PC-9 (cell line): ENCODE results near the gene GRID2. TPM values are rescaled to one million over a fixed set of nuclear protein-coding genes. Genes with fewer than 3 reads are reported as not detected.

Experiments used
- BruUV-seq: library from RNA; stranded (reverse); fragments of 400-500 nt; replicated peaks from 2 replicates; lab custom pipeline; 2021; lab: Mats Ljungman, UMichigan
- CTCF ChIA-PET: fragments of 300-600 bp; sonication (Branson Sonifier 250); formaldehyde crosslinking; loops from one replicate; lab custom pipeline; 2022; ENCODE audit warnings: antibody characterized with exemption; lab: Charles Lee
- POLR2A ChIA-PET: fragments of 300-600 bp; sonication (Branson Sonifier 250); formaldehyde crosslinking; loops from one replicate; lab custom pipeline; 2022; ENCODE audit warnings: antibody characterized with exemption; ENCODE audit not compliant: unreplicated experiment; lab: Charles Lee
- DNase-seq, 2 experiments: peaks; one replicate each; pipeline versions ENCODE4 v3.0.0 to v3.0.0-alpha.2; 2015 to 2022; ENCODE audit warnings: mixed read lengths in 1 of 2
- H2AFZ ChIP-seq: fragments of 200-600 bp; sonication (generic); 2 replicates; pipeline ENCODE4 v1.8.1; 2017; ENCODE audit warnings: antibody characterized with exemption
- H3F3A ChIP-seq: fragments of 200-600 bp; sonication (generic); 2 replicates; pipeline ENCODE4 v1.8.1; 2017; ENCODE audit warnings: antibody characterized with exemption, mild to moderate bottlenecking, low read depth; ENCODE audit not compliant: insufficient read depth
- H3K27ac ChIP-seq: fragments of 200-600 bp; sonication (generic); 2 replicates; pipeline ENCODE4 v1.6.1; 2016; ENCODE audit warnings: mixed run types
- H3K27me3 ChIP-seq: fragments of 200-600 bp; sonication (generic); 2 replicates; pipeline ENCODE4 v1.6.1; 2016; ENCODE audit warnings: low read depth, mixed run types; ENCODE audit not compliant: insufficient read depth
- H3K36me3 ChIP-seq: fragments of 200-600 bp; sonication (generic); 2 replicates; pipeline ENCODE4 v1.6.1; 2016; ENCODE audit warnings: low read depth, mixed run types
- H3K4me1 ChIP-seq: fragments of 200-600 bp; sonication (generic); replicated peaks from 2 replicates; pipeline ENCODE4 v1.6.1; 2016; ENCODE audit warnings: mixed run types; ENCODE audit not compliant: insufficient read depth
- H3K4me2 ChIP-seq: fragments of 200-600 bp; sonication (generic); 2 replicates; pipeline ENCODE4 v1.6.1; 2017; ENCODE audit warnings: mixed run types
- H3K4me3 ChIP-seq: fragments of 200-600 bp; sonication (generic); 2 replicates; pipeline ENCODE4 v1.6.1; 2016; ENCODE audit warnings: mixed run types
- H3K79me2 ChIP-seq: fragments of 200-600 bp; sonication (generic); 2 replicates; pipeline ENCODE4 v1.6.1; 2017; ENCODE audit warnings: low read depth, mixed run types
- H3K9me2 ChIP-seq: fragments of 200-600 bp; sonication (generic); 2 replicates; pipeline ENCODE4 v1.8.1; 2017; ENCODE audit warnings: mild to moderate bottlenecking; ENCODE audit not compliant: insufficient read depth
- H3K9me3 ChIP-seq: fragments of 200-600 bp; sonication (generic); 2 replicates; pipeline ENCODE4 v1.8.1; 2016; ENCODE audit warnings: low read depth; ENCODE audit not compliant: insufficient read depth
- H4K20me1 ChIP-seq: fragments of 200-600 bp; sonication (generic); 2 replicates; pipeline ENCODE4 v1.8.1; 2017; ENCODE audit not compliant: insufficient read depth
- EZH2 ChIP-seq: fragments of 200-600 bp; sonication (generic); IDR thresholded peaks from 2 replicates; pipeline ENCODE4 v1.8.0; 2017; ENCODE audit warnings: antibody characterized with exemption, low read depth
- intact Hi-C: fragments of 100-400 bp; cut with micrococcal nuclease; formaldehyde crosslinking; loops from one replicate; pipeline ENCODE4 v1.10.0; 2022; ENCODE audit not compliant: unreplicated experiment
- total RNA-seq: library from RNA; stranded (reverse); gene quantifications from 2 replicates; pipeline ENCODE4 v1.2.3, GENCODE V29; 2021
- TF ChIP-seq, protein P1 (sequence below): fragments of 200-600 bp; sonication (generic); conservative IDR thresholded peaks from 2 replicates; pipeline ENCODE4 v1.6.1; 2017; ENCODE audit warnings: mixed run types, antibody characterized with exemption, mild to moderate bottlenecking, moderate library complexity

Gene GRID2
- total RNA-seq, 1 experiment from 2014 or later = not detected

DNA sequence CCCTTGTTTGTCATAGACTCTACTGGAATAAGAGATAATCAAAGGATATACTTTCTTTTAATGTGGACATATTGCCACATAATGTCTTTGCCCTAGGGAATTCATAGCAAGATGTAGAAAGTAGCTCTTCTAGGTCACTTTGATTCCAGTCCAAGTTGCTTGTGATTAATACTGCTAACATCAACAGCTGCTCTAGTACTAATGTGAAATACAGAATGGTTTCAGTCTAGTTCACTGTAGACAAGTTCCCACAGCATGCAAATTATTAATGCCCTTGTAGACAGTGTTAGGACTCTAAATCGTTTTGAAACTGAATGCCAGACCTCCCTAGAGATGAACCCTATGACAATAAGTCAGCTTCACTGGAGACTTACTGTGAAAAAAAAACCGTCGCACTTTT is 1030.2 kb downstream of the GRID2 start:
- Histone ChIP-seq H3K4me3 (no peak overlapping the region), H3K27ac (no peak overlapping the region), H3K4me1 (no peaks in the 10 kb centered on the region), H3K9me2 (no peaks in the 10 kb centered on the region), H3K36me3 (no peaks in the 10 kb centered on the region), H3K27me3 (no peaks in the 10 kb centered on the region), H3K9me3 (no peaks in the 10 kb centered on the region), H3K79me2 (no peaks in the 10 kb centered on the region), H3F3A (no peaks in the 10 kb centered on the region), H3K4me2 (no peak overlapping the region), H4K20me1 (no peaks in the 10 kb centered on the region), H2AFZ (no peak overlapping the region)
- ChIA-PET CTCF (no interaction called here), POLR2A (no interaction called here)
- TF ChIP-seq, protein P1, sequence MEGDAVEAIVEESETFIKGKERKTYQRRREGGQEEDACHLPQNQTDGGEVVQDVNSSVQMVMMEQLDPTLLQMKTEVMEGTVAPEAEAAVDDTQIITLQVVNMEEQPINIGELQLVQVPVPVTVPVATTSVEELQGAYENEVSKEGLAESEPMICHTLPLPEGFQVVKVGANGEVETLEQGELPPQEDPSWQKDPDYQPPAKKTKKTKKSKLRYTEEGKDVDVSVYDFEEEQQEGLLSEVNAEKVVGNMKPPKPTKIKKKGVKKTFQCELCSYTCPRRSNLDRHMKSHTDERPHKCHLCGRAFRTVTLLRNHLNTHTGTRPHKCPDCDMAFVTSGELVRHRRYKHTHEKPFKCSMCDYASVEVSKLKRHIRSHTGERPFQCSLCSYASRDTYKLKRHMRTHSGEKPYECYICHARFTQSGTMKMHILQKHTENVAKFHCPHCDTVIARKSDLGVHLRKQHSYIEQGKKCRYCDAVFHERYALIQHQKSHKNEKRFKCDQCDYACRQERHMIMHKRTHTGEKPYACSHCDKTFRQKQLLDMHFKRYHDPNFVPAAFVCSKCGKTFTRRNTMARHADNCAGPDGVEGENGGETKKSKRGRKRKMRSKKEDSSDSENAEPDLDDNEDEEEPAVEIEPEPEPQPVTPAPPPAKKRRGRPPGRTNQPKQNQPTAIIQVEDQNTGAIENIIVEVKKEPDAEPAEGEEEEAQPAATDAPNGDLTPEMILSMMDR = no peak
- TF ChIP-seq EZH2 = no peak
- intact Hi-C loops = no loop called here
- no peak for DNase-seq
- BruUV-seq = no TSS peak

DNA sequence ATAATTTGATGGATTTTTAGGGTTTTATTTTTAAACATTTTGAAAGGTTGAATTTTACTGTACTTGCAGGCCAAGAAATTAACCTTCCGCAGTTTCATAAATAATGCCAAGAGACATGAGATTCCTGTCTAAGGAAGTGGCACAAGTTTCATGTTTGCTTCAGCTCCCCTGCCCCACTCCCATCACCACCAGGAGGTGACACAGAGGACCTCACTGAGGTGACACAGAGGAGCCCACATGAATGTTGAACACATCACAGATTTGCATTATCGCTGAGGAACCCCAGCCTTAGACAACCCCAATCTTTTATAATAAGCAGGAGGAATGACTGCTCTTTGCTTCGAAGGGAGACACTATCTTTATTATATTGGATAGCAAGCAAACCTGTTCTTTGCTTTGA is 1033.4 kb downstream of the GRID2 start:
- H2AFZ ChIP-seq = no peak overlapping the region
- POLR2A ChIA-PET = no interaction called here
- H3K9me3 ChIP-seq = no peaks in the 10 kb centered on the region
- intact Hi-C loops = no loop called here
- no peaks in the 10 kb centered on the region for H3K9me2 ChIP-seq
- no peaks in the 10 kb centered on the region for H3K36me3 ChIP-seq
- no peak overlapping the region for H3K4me2 ChIP-seq
- no peak overlapping the region for H3K27ac ChIP-seq
- no peaks in the 10 kb centered on the region for H3K79me2 ChIP-seq
- TF ChIP-seq, protein P1 = no peak
- TF ChIP-seq EZH2 = no peak
- DNase-seq = no peak
- no peaks in the 10 kb centered on the region for H3K27me3 ChIP-seq
- H3K4me1 ChIP-seq = no peaks in the 10 kb centered on the region
- H3K4me3 ChIP-seq = no peak overlapping the region
- no peaks in the 10 kb centered on the region for H4K20me1 ChIP-seq
- CTCF ChIA-PET = no interaction called here
- no TSS peak for BruUV-seq
- no peaks in the 10 kb centered on the region for H3F3A ChIP-seq

DNA sequence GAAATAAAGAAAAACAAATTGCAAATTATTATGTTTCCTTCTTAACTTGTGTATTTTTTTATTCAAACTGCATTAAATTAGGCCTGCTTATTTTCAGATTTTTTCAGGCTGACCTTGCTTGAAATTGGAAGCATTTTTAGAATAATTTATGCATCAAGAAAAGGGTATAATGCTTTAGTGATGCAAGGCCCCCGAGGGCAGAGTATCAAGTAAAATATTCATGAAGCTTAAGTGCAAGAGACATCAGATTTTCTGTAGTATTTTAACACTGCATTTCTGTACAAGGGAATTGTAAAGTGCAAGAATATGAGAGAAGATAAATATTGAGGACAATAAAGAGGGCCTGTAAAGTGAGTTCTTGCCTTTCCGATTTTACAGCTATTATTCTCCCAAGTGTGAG is 1039.0 kb downstream of the GRID2 start:
- intact Hi-C loops = no loop called here
- DNase-seq = no peak
- no peaks in the 10 kb centered on the region for H4K20me1 ChIP-seq
- H3K9me2 ChIP-seq = no peaks in the 10 kb centered on the region
- H3K4me1 ChIP-seq = no peaks in the 10 kb centered on the region
- no TSS peak for BruUV-seq
- ChIA-PET CTCF (no interaction called here), POLR2A (no interaction called here)
- H3F3A ChIP-seq = no peaks in the 10 kb centered on the region
- H3K36me3 ChIP-seq = no peaks in the 10 kb centered on the region
- H3K79me2 ChIP-seq = no peaks in the 10 kb centered on the region
- no peak overlapping the region for H3K27ac ChIP-seq
- TF ChIP-seq EZH2 = no peak
- TF ChIP-seq, protein P1 = no peak
- no peaks in the 10 kb centered on the region for H3K9me3 ChIP-seq
- no peak overlapping the region for H2AFZ ChIP-seq
- no peak overlapping the region for H3K4me2 ChIP-seq
- no peaks in the 10 kb centered on the region for H3K27me3 ChIP-seq
- no peak overlapping the region for H3K4me3 ChIP-seq
